Activated CD4-positive, alpha-beta T cell treated with anti-CD3 and anti-CD28 coated beads, Interleukin-2, Interleukin-6, amounts not matched to agents 100 ng/mL and 50 ng/mL, durations not matched to agents 16 hours and 8 hours (primary cell): ENCODE data around the gene BABAM2.
"Not testable (repeated sequence)": the region's sequence is repeated elsewhere in the genome, so short reads cannot be mapped to it uniquely, and the experiment has no call there.

ENCODE experiments used
- DNase-seq: peaks from one replicate; pipeline ENCODE4 v3.0.0-alpha.2; 2020

Gene BABAM2

GRCh38 chr2:27953077-27953476 lies 62.5 kb downstream of the BABAM2 start:
- no peak for DNase-seq

- no peak for DNase-seq
Measured at GRCh38 chr2:27954221-27954673, 63.7 kb downstream of the BABAM2 start.

GRCh38 chr2:27954771-27955383 lies 64.3 kb downstream of the BABAM2 start:
- peak; percentile 88 for DNase-seq

- peak; percentile 34 for DNase-seq
Measured at GRCh38 chr2:27955384-27956161, 65.0 kb downstream of the BABAM2 start.

- DNase-seq = no peak
Measured at GRCh38 chr2:27956888-27957287, 66.4 kb downstream of the BABAM2 start.

GRCh38 chr2:27958711-27959378 lies 68.3 kb downstream of the BABAM2 start:
- DNase-seq = peak; percentile 36

- no peak for DNase-seq
Measured at GRCh38 chr2:27959496-27959895, 69.0 kb downstream of the BABAM2 start.

- peak; percentile 70 for DNase-seq
Measured at GRCh38 chr2:27960237-27960912, 69.8 kb downstream of the BABAM2 start.

- no peak for DNase-seq
Measured at GRCh38 chr2:27962006-27962405, 71.5 kb downstream of the BABAM2 start.

- DNase-seq = no peak
Measured at GRCh38 chr2:27963472-27963871, 72.9 kb downstream of the BABAM2 start.

- no peak for DNase-seq
Measured at GRCh38 chr2:27964067-27964466, 73.5 kb downstream of the BABAM2 start.

GRCh38 chr2:27965841-27966240 lies 75.3 kb downstream of the BABAM2 start:
- peak; percentile 54 for DNase-seq

- no peak for DNase-seq
Measured at GRCh38 chr2:27966466-27966865, 75.9 kb downstream of the BABAM2 start.

GRCh38 chr2:27967076-27967475 lies 76.5 kb downstream of the BABAM2 start:
- no peak for DNase-seq

- DNase-seq = not testable (repeated sequence)
Measured at GRCh38 chr2:27968045-27968444, 77.5 kb downstream of the BABAM2 start.

GRCh38 chr2:27968957-27969356 lies 78.4 kb downstream of the BABAM2 start:
- not testable (repeated sequence) for DNase-seq

- DNase-seq = no peak
Measured at GRCh38 chr2:27972311-27972710, 81.8 kb downstream of the BABAM2 start.

- no peak for DNase-seq
Measured at GRCh38 chr2:27973592-27973991, 83.1 kb downstream of the BABAM2 start.

GRCh38 chr2:27976308-27976707 lies 85.8 kb downstream of the BABAM2 start:
- no peak for DNase-seq

GRCh38 chr2:27977731-27978312 lies 87.3 kb downstream of the BABAM2 start:
- DNase-seq = peak; percentile 77

GRCh38 chr2:27978761-27979160 lies 88.2 kb downstream of the BABAM2 start:
- DNase-seq = not testable (repeated sequence)

- DNase-seq = no peak
Measured at GRCh38 chr2:27980242-27980641, 89.7 kb downstream of the BABAM2 start.

- DNase-seq = no peak
Measured at GRCh38 chr2:27984153-27984552, 93.6 kb downstream of the BABAM2 start.
